Measurements from ENCODE around the gene CRTC2. TPM values are rescaled to one million over a fixed set of nuclear protein-coding genes. Genes with fewer than 3 reads are reported as not detected.
A peak's percentile ranks its signal among the peaks of the same experiment; 100 is the strongest.

The CRTC2 gene
- total and polyA plus RNA-seq, 9 of the 15 experiments (the other 6 are each of a cell fraction or from before 2014, with no cell fraction given), result 2.7 to 26.4 (median 10.2) TPM

- no peak for TF ChIP-seq SP2 (IDR thresholded peaks at IDR 0.05; ENCODE audit: extremely low read depth, low read depth, low read length, poor library complexity, severe bottlenecking)
- TF ChIP-seq ZNF408 (CRISPR knock-in tag; IDR thresholded peaks at IDR 0.05; ENCODE audit: low read depth), result no peak
- no peak for TF ChIP-seq ZNF764 (CRISPR knock-in tag; IDR thresholded peaks at IDR 0.05; ENCODE audit: low read depth)
- TF ChIP-seq ZNF347 (CRISPR knock-in tag; IDR thresholded peaks at IDR 0.05; ENCODE audit: low read depth), result no peak
- TF ChIP-seq HDAC6 (IDR thresholded peaks at IDR 0.05; ENCODE audit: low read depth, low read length), result no peak
- TF ChIP-seq ZBTB26 (CRISPR knock-in tag; IDR thresholded peaks at IDR 0.05), result peak; percentile 61; the same call in 1 of the 2 replicates
- TF ChIP-seq ZBTB34 (CRISPR knock-in tag; IDR thresholded peaks at IDR 0.05), result no peak
- TF ChIP-seq ZNF589 (CRISPR knock-in tag; IDR thresholded peaks at IDR 0.05; ENCODE audit: low read depth), result peak; percentile 48; the same call in 1 of the 2 replicates
- no peak; the same call in 1 of the 2 replicates for TF ChIP-seq C11orf30 (IDR thresholded peaks at IDR 0.05; ENCODE audit: low read depth)
- 0 out of 2 replicates have a peak, but pooled peaks have one; percentile 30 for TF ChIP-seq DIDO1 (tag; IDR thresholded peaks at IDR 0.05; ENCODE audit: low read depth)
- TF ChIP-seq ZNF3 (CRISPR knock-in tag; IDR thresholded peaks at IDR 0.05), result no peak
- TF ChIP-seq ZNF174 (CRISPR knock-in tag; IDR thresholded peaks at IDR 0.05), result no peak
- TF ChIP-seq ZFPM2 (CRISPR knock-in tag; IDR thresholded peaks at IDR 0.05), result no peak
- TF ChIP-seq, protein P1, sequence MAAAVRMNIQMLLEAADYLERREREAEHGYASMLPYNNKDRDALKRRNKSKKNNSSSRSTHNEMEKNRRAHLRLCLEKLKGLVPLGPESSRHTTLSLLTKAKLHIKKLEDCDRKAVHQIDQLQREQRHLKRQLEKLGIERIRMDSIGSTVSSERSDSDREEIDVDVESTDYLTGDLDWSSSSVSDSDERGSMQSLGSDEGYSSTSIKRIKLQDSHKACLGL (CRISPR knock-in tag; IDR thresholded peaks at IDR 0.05; ENCODE audit: borderline replicate concordance, poor library complexity, severe bottlenecking), result peak; percentile 20
- TF ChIP-seq, protein P2, sequence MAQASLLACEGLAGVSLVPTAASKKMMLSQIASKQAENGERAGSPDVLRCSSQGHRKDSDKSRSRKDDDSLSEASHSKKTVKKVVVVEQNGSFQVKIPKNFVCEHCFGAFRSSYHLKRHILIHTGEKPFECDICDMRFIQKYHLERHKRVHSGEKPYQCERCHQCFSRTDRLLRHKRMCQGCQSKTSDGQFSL (CRISPR knock-in tag; IDR thresholded peaks at IDR 0.05), result no peak
- TF ChIP-seq, protein P2 (tag; IDR thresholded peaks at IDR 0.05), result no peak
- peak; percentile 68 for TF ChIP-seq THRAP3 (IDR thresholded peaks at IDR 0.05; ENCODE audit: borderline replicate concordance)
- TF ChIP-seq YBX1 (IDR thresholded peaks at IDR 0.05), result no peak
- TF ChIP-seq PHF21A (IDR thresholded peaks at IDR 0.05; ENCODE audit: borderline replicate concordance, low read depth), result no peak
- TF ChIP-seq SRSF7 (optimal IDR thresholded peaks at IDR 0.05; ENCODE audit: low read depth, low read length), result no peak
- TF ChIP-seq FOXA1 (IDR thresholded peaks at IDR 0.05; ENCODE audit: borderline replicate concordance), result no peak
- TF ChIP-seq CHCHD3 (CRISPR knock-in tag; IDR thresholded peaks at IDR 0.05), result 0 out of 2 replicates have a peak, but pooled peaks have one; percentile 79
- peak; percentile 55; the same call in 1 of the 2 replicates for TF ChIP-seq HDAC2 (IDR thresholded peaks at IDR 0.05)
- no peak for TF ChIP-seq ZFP1 (CRISPR knock-in tag; IDR thresholded peaks at IDR 0.05)
- TF ChIP-seq SMARCC2 (IDR thresholded peaks at IDR 0.05; ENCODE audit: low read depth), result no peak
These were observed 32.2 kb upstream of the CRTC2 start, which contains the start of gene RPS27 (continued) for GRCh38 chr1:153990468-153991150.

Measured in K562 (cell line).